Stomach (tissue), 4 donors: ENCODE measurements around the gene CD101.

ENCODE experiments used
- CTCF ChIP-seq, 7 experiments: fragments of 450-650 bp in 4 of 7; fragments of 200-600 bp in 3 of 7; sonication (generic) in 3 of 7; IDR thresholded peaks; one replicate each; pipeline ENCODE4 v1.5.1; 2016 to 2019; ENCODE audit warnings: antibody characterized with exemption in 7 of 7, control low read depth in 2 of 7, mild to moderate bottlenecking in 1 of 7
- POLR2A ChIP-seq, 4 donors: fragments of 450-650 bp; IDR thresholded peaks; one replicate each; pipeline ENCODE4 v1.6.1; 2016; ENCODE audit warnings: antibody characterized with exemption in 4 of 4, control low read depth in 2 of 4, mild to moderate bottlenecking in 1 of 4, moderate library complexity in 1 of 4

GRCh38 chr1:117051224-117052064 is 49.9 kb downstream of the CD101 start:
- TF ChIP-seq CTCF (IDR thresholded peaks at IDR 0.05) (no peak), POLR2A (IDR thresholded peaks at IDR 0.05) (no peak)
